Smooth muscle cell (in vitro differentiated cells): ENCODE measurements around the gene ZNF446. TPM values are rescaled to one million over a fixed set of nuclear protein-coding genes. Genes with fewer than 3 reads are reported as not detected.
"Not testable (repeated sequence)": the region's sequence is repeated elsewhere in the genome, so short reads cannot be mapped to it uniquely, and the experiment has no call there.

Source experiments
- DNase-seq: peaks from one replicate; lab custom pipeline; 2025; ENCODE audit not compliant: unreplicated experiment; lab: John Stamatoyannopoulos, UW
- H2AFZ ChIP-seq: fragments of 200-600 bp; sonication (generic); 2 replicates; pipeline ENCODE4 v1.6.0; 2016; ENCODE audit warnings: antibody characterized with exemption, low read depth, mild to moderate bottlenecking
- H3F3A ChIP-seq: fragments of 200-600 bp; sonication (generic); 2 replicates; pipeline ENCODE4 v1.6.0; 2017; ENCODE audit warnings: antibody characterized with exemption, low read depth
- H3K27ac ChIP-seq: fragments of 200-600 bp; sonication (generic); 2 replicates; pipeline ENCODE4 v1.5.1; 2016; ENCODE audit warnings: low read depth, mild to moderate bottlenecking
- H3K27me3 ChIP-seq: fragments of 200-600 bp; sonication (generic); 2 replicates; pipeline ENCODE4 v1.6.1; 2016; ENCODE audit warnings: low read depth, mild to moderate bottlenecking
- H3K36me3 ChIP-seq: fragments of 200-600 bp; sonication (generic); 2 replicates; pipeline ENCODE4 v1.5.1; 2016; ENCODE audit warnings: low read depth
- H3K4me1 ChIP-seq: fragments of 200-600 bp; sonication (generic); 2 replicates; pipeline ENCODE4 v1.5.1; 2016; ENCODE audit warnings: low read depth
- H3K4me2 ChIP-seq: fragments of 200-600 bp; sonication (generic); 2 replicates; pipeline ENCODE4 v1.6.0; 2016; ENCODE audit warnings: mild to moderate bottlenecking
- H3K4me3 ChIP-seq: fragments of 200-600 bp; sonication (generic); 2 replicates; pipeline ENCODE4 v1.5.1; 2016; ENCODE audit warnings: mild to moderate bottlenecking
- H3K79me2 ChIP-seq: fragments of 200-600 bp; sonication (generic); 2 replicates; pipeline ENCODE4 v1.6.0; 2016; ENCODE audit warnings: low read depth, mild to moderate bottlenecking
- H3K9ac ChIP-seq: fragments of 200-600 bp; sonication (generic); 2 replicates; pipeline ENCODE4 v1.6.0; 2016; ENCODE audit warnings: low read depth
- H3K9me3 ChIP-seq: fragments of 200-600 bp; sonication (generic); replicated peaks from 2 replicates; pipeline ENCODE4 v1.5.1; 2016; ENCODE audit warnings: low read depth
- H4K20me1 ChIP-seq: fragments of 200-600 bp; sonication (generic); 2 replicates; pipeline ENCODE4 v1.6.0; 2016; ENCODE audit warnings: low read depth
- CTCF ChIP-seq: fragments of 200-600 bp; sonication (generic); IDR thresholded peaks from 2 replicates; pipeline ENCODE4 v1.5.1; 2017; ENCODE audit warnings: borderline replicate concordance, mild to moderate bottlenecking, antibody characterized with exemption; ENCODE audit not compliant: insufficient read depth, poor library complexity, severe bottlenecking
- WGBS: methylation state at CpG from one replicate; pipeline ENCODE4 v1.1.7; 2016; ENCODE audit warnings: low lambda C conversion rate; 5-methylcytosine and 5-hydroxymethylcytosine counted together
- polyA plus RNA-seq: library from polyadenylated mRNA; unstranded; fragments of >200 nt; fragmentation: Nextera tagmentation; extraction: Ambion mirVana; gene quantifications from 2 replicates; pipeline ENCODE4 v1.2.1, GENCODE V29; 2016
- total RNA-seq: library from RNA; depleted of rRNA; stranded (reverse); fragments of >200 nt; gene quantifications from 2 replicates; pipeline ENCODE4 v1.2.3, GENCODE V29; 2014

ZNF446 gene
- total and polyA plus RNA-seq, 2 experiments from 2014 or later = 9.0 to 9.5 TPM

- H3K36me3 ChIP-seq = no peaks in the 10 kb centered on the region
Observed at GRCh38 chr19:58480831-58481230, 4.7 kb downstream of the ZNF446 start.

DNA sequence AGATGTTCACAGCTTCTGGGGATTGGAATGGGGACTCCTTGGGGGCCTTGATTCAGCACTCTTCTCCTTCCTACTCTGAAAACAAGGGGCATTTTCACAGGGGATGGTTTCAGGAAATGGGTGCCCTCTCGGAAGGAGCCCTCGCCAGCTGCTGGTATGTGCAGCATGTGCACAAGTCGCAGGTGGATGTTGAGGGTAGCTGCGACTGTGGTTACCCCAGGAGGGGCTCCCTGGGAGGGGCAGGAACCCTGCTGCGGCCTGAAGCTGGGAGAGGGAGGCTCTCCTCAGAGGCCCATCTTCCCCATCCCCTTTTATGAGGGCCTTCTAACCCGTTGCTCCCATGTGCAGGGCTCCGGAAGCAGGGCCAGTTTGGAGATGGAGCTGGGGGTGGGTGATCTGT lies 6.2 kb downstream of the ZNF446 start:
- Histone ChIP-seq H4K20me1 (no peaks in the 10 kb centered on the region), H3K79me2 (no peaks in the 10 kb centered on the region), H3K4me1 (no peaks in the 10 kb centered on the region), H3K4me3 (no peak overlapping the region), H3K9me3 (no peaks in the 10 kb centered on the region), H3K27me3 (no peaks in the 10 kb centered on the region), H3K4me2 (no peak overlapping the region), H3K9ac (no peak overlapping the region), H3K36me3 (no peaks in the 10 kb centered on the region), H2AFZ (no peak overlapping the region), H3K27ac (no peak overlapping the region), H3F3A (no peaks in the 10 kb centered on the region)
- 94% methylated on average over 7 of the region's 7 CpGs for WGBS
- no peak for DNase-seq
- TF ChIP-seq CTCF = no peak

More at GRCh38 chr19:58480831-58481230, 4.7 kb downstream of the ZNF446 start:
- Histone ChIP-seq H3K4me1 (peaks cover 8% of the 10 kb centered on the region), H3K27ac (no peak overlapping the region), H3K27me3 (no peaks in the 10 kb centered on the region), H3K9ac (no peak overlapping the region), H3K4me2 (no peak overlapping the region), H3K79me2 (no peaks in the 10 kb centered on the region), H2AFZ (no peak overlapping the region), H3F3A (no peaks in the 10 kb centered on the region), H3K4me3 (no peak overlapping the region), H4K20me1 (no peaks in the 10 kb centered on the region), H3K9me3 (no peaks in the 10 kb centered on the region)
- 85% methylated on average over 2 of the region's 2 CpGs for WGBS
- no peak for TF ChIP-seq CTCF
- no peak for DNase-seq

DNA sequence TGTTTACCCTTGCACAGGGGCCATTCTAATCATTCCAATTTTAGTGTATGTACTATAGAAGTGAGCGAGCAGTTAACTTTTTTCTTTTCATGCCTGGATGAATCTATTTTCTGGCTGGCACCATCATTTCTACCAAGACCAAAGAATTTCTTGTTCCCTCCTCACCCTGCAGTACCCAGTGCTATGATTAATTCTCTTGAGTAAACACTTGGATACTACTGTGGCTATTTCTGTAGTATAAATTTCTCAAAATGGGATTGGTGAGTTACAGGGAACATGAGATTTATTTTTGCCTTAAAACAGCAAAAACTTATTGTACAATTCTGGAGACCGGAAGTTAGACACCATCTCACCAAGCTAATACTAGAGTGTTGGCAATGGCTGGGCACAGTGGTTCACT lies 7.6 kb downstream of the ZNF446 start:
- Histone ChIP-seq H3K9me3 (no peaks in the 10 kb centered on the region), H3K4me1 (no peaks in the 10 kb centered on the region), H3K79me2 (no peaks in the 10 kb centered on the region), H4K20me1 (no peaks in the 10 kb centered on the region), H3K4me3 (no peak overlapping the region), H3K27ac (no peak overlapping the region), H3K27me3 (no peaks in the 10 kb centered on the region), H3K9ac (no peak overlapping the region), H3F3A (no peaks in the 10 kb centered on the region), H3K4me2 (no peak overlapping the region), H2AFZ (no peak overlapping the region), H3K36me3 (no peaks in the 10 kb centered on the region)
- DNase-seq = no peak
- no peak for TF ChIP-seq CTCF
- WGBS = 100% methylated on average over 2 of the region's 2 CpGs

DNA sequence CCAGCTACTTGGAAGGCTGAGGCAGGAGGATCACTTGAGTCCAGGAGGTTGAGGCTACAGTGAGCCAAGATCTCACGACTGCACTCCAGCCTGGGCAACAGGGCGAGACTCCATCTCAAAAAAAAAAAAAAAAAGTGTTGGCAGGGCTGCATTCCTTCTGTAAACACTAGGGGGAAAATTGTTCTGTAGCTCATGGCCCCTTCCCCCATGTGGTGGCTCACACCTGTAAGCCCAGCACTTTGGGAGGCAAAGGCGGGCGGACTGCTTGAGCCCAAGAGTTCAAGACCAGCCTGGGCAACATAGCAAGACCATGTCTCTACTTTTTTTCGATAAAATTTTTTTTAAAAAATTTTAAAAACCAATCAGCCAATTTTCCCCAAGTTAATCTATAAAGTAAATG lies 8.2 kb downstream of the ZNF446 start:
- 98% methylated on average over 5 of the region's 5 CpGs for WGBS
- H3K9me3 ChIP-seq, H3K9ac ChIP-seq, H3K4me2 ChIP-seq, H3K4me1 ChIP-seq, H3K4me3 ChIP-seq, H3K79me2 ChIP-seq, H3K36me3 ChIP-seq, H3K27me3 ChIP-seq, DNase-seq, H3K27ac ChIP-seq, H3F3A ChIP-seq, H4K20me1 ChIP-seq, H2AFZ ChIP-seq: not testable (repeated sequence)
